T-helper 17 cell (primary cell): ENCODE data around the gene MRAS. TPM values are rescaled to one million over a fixed set of nuclear protein-coding genes. Genes with fewer than 3 reads are reported as not detected.

Experiments used
- ATAC-seq: fragments of 150-1000 bp; cut with Tn5 transposase; 2 replicates; pipeline ENCODE4 v1.10.0; 2021; ENCODE audit warnings: mild to moderate bottlenecking, moderate library complexity
- DNase-seq, 3 donors: peaks; one replicate each; pipeline versions ENCODE4 v3.0.0 to v3.0.0-alpha.2; 2020 to 2021
- H3K9me3 ChIP-seq: one replicate; pipeline ENCODE4 v1.7.0; 2013; ENCODE audit warnings: low read length, mild to moderate bottlenecking; ENCODE audit not compliant: control insufficient read depth, poor library complexity, severe bottlenecking
- H3K27ac Mint-ChIP-seq: one replicate; pipeline ENCODE4 v1.8.0; 2022; ENCODE audit warnings: mild to moderate bottlenecking, moderate library complexity, mixed read lengths
- H3K27me3 Mint-ChIP-seq: one replicate; pipeline ENCODE4 v1.8.0; 2022; ENCODE audit warnings: mixed read lengths
- H3K36me3 Mint-ChIP-seq: one replicate; pipeline ENCODE4 v1.8.0; 2022; ENCODE audit warnings: low read depth, mixed read lengths
- H3K4me1 Mint-ChIP-seq: one replicate; pipeline ENCODE4 v1.8.0; 2022; ENCODE audit warnings: mild to moderate bottlenecking, mixed read lengths
- H3K4me3 Mint-ChIP-seq: one replicate; pipeline ENCODE4 v1.8.0; 2022; ENCODE audit warnings: mild to moderate bottlenecking, moderate library complexity, mixed read lengths
- total RNA-seq, 4 donors: library from RNA in 2 of 4; stranded (reverse) in 2 of 4; gene quantifications; one replicate each; pipeline ENCODE4 v1.2.3 and lab custom pipeline; 2022 to 2026

Gene MRAS
- total RNA-seq, 2 donors from 2014 or later, result 0.13 to 1.6 TPM

DNA sequence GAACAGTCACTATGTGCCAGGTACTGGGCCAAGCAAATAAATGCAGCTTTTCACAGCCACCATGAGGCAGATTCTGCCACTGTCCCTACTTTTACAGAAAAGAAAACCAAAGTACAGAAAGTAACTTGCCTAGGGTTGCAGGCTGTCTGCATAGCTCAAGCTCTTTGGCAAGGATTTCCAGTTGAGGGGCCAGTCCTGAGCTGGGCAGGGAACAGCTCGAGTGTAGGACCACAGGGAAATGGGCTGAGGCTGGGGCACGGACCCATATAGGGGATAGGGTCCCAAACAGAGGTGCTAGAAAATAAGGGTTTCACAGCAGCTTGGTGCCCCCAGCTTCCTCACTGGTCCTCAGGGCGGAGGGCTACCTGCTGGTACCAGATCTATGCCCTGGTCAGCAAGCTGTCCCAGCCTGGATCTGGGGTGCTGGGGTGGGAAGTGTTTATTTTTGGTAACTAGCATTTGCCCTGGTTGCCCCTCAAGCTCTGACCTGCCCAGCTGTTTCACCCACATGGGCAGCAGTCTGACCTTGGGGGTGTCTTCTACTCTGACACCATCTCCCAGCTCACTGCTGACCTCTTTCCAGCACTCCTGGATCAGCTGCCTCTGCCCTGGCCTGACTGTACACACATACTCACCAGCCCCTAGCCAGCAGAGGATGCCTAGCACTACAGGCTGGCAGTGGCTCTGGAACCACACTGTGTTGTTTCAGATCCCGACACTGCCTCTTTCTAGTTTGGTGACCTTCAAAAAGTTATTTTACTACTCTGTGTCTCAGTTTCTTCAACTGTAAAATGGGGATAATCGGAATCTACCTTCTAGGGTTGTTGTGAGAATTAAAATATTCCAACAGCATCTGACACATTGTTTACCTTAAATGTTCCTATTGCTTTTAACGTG is 16.2 kb downstream of the MRAS start:
- no peaks in the 10 kb centered on the region for H3K36me3 Mint-ChIP-seq
- no peak overlapping the region for H3K4me3 Mint-ChIP-seq
- peaks cover 5% of the 10 kb centered on the region for H3K4me1 Mint-ChIP-seq
- DNase-seq (no peak), ATAC-seq (no peak)
- H3K27ac Mint-ChIP-seq, result no peak overlapping the region
- peaks cover 37% of the 10 kb centered on the region for H3K27me3 Mint-ChIP-seq
- H3K9me3 ChIP-seq, result no peaks in the 10 kb centered on the region

DNA sequence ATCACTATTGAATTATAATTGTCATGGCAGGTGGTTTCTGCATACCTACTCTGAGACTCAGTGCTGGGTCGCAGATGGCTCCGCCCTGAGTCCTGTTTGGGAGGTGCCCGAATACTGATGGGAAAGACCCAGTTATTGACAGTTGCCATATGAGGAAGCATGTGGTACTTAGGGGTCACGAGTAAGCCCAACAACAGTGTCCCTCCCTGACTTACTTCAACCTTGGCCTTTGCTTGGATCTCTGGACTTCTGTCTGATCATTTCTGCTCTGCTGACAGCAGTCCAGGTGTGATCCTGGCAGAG is 16.8 kb downstream of the MRAS start:
- no peak overlapping the region for H3K4me3 Mint-ChIP-seq
- no peaks in the 10 kb centered on the region for H3K36me3 Mint-ChIP-seq
- no peaks in the 10 kb centered on the region for H3K9me3 ChIP-seq
- no peak for ATAC-seq
- DNase-seq, result no peak
- H3K27ac Mint-ChIP-seq, result no peak overlapping the region
- H3K27me3 Mint-ChIP-seq, result peaks cover 37% of the 10 kb centered on the region
- H3K4me1 Mint-ChIP-seq, result peaks cover 5% of the 10 kb centered on the region

GRCh38 chr3:138366006-138366759 is 17.8 kb downstream of the MRAS start:
- no peaks in the 10 kb centered on the region for H3K9me3 ChIP-seq
- Mint-ChIP-seq H3K36me3 (no peaks in the 10 kb centered on the region), H3K27me3 (peaks cover 33% of the 10 kb centered on the region), H3K4me1 (peaks cover 3% of the 10 kb centered on the region), H3K27ac (no peak overlapping the region), H3K4me3 (no peak overlapping the region)
- DNase-seq, result no peak
- no peak for ATAC-seq

DNA sequence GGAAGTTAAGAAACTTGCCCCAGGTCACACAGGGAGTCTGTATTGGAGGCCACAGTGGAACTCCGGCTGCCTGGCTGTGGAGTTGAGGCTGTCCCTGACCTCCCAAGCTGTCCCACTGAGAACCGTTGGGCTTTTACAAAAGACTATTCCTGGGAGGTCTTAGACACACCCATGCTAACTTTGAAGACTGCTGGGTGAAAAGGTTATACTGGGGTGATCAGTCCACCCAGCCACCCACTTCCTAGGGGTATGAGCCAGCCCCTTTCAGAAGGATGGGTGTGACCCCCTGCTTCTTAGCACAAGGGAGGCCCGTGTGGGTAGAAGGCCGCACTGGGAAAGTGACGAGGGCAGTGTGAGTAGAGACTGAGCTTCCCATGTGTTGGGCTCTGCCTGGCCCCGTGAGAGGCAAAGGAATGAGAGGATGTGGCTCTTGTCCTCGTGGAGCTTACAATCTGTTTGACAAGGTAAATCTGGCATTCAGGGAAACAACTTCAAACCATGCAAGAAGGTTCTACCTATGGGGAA is 19.0 kb downstream of the MRAS start:
- DNase-seq, result no peak
- no peaks in the 10 kb centered on the region for H3K9me3 ChIP-seq
- Mint-ChIP-seq H3K4me1 (peaks cover 3% of the 10 kb centered on the region), H3K36me3 (peaks cover 2% of the 10 kb centered on the region), H3K27me3 (peaks cover 39% of the 10 kb centered on the region), H3K27ac (no peak overlapping the region), H3K4me3 (no peak overlapping the region)
- no peak for ATAC-seq

- Mint-ChIP-seq H3K27ac (peak overlapping the region; percentile 27), H3K4me1 (peaks cover under 1% of the 10 kb centered on the region), H3K4me3 (no peak overlapping the region), H3K27me3 (peaks cover 37% of the 10 kb centered on the region), H3K36me3 (peaks cover 2% of the 10 kb centered on the region)
- H3K9me3 ChIP-seq, result no peaks in the 10 kb centered on the region
- ATAC-seq (no peak), DNase-seq (no peak)
These were observed 19.5 kb downstream of the MRAS start for GRCh38 chr3:138367911-138368310.

GRCh38 chr3:138369151-138369900 is 20.9 kb downstream of the MRAS start:
- ATAC-seq (no peak), DNase-seq (no peak)
- Mint-ChIP-seq H3K4me3 (no peak overlapping the region), H3K4me1 (no peaks in the 10 kb centered on the region), H3K36me3 (peaks cover 2% of the 10 kb centered on the region), H3K27ac (no peak overlapping the region), H3K27me3 (peaks cover 32% of the 10 kb centered on the region)
- H3K9me3 ChIP-seq, result no peaks in the 10 kb centered on the region

GRCh38 chr3:138370321-138370720 is 21.9 kb downstream of the MRAS start:
- Mint-ChIP-seq H3K27me3 (peaks cover 24% of the 10 kb centered on the region), H3K27ac (no peak overlapping the region), H3K4me3 (no peak overlapping the region), H3K36me3 (peaks cover 2% of the 10 kb centered on the region), H3K4me1 (no peaks in the 10 kb centered on the region)
- no peaks in the 10 kb centered on the region for H3K9me3 ChIP-seq
- no peak for ATAC-seq
- DNase-seq, result no peak

- no peaks in the 10 kb centered on the region for H3K9me3 ChIP-seq
- DNase-seq (no peak), ATAC-seq (peak; percentile 36)
- Mint-ChIP-seq H3K27me3 (peaks cover 19% of the 10 kb centered on the region), H3K36me3 (peaks cover 5% of the 10 kb centered on the region), H3K4me3 (no peak overlapping the region), H3K4me1 (no peaks in the 10 kb centered on the region), H3K27ac (no peak overlapping the region)
These were observed 22.9 kb downstream of the MRAS start for GRCh38 chr3:138371070-138371965.

- H3K4me1 Mint-ChIP-seq, result no peaks in the 10 kb centered on the region
These were observed 24.8 kb downstream of the MRAS start for GRCh38 chr3:138373087-138373735.

DNA sequence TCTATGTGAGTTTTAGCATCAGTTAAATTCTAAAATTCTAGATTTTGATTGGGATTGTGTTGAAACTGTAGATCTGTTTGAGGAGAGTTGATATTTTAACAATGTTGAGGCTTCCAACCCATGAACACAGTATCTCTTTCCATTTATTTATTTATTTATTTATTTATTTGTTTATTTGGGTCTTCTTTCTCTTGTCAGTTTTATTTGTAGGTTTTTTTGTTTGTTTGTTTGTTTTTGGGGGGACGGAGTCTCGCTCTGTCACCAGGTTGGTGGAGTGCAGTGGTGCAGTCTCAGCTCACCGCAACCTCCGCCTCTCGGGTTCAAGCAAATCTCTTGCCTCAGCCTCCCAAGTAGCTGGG is 25.3 kb downstream of the MRAS start:
- no peak overlapping the region for H3K27ac Mint-ChIP-seq
- DNase-seq (no peak), ATAC-seq (no peak)
- H3K4me3 Mint-ChIP-seq, result no peak overlapping the region
- H3K4me1 Mint-ChIP-seq, result peaks cover 3% of the 10 kb centered on the region
- H3K9me3 ChIP-seq, result no peaks in the 10 kb centered on the region
- H3K36me3 Mint-ChIP-seq, result peaks cover 5% of the 10 kb centered on the region
- H3K27me3 Mint-ChIP-seq, result peaks cover 20% of the 10 kb centered on the region

More at GRCh38 chr3:138373087-138373735, 24.8 kb downstream of the MRAS start:
- H3K36me3 Mint-ChIP-seq, result peaks cover 5% of the 10 kb centered on the region
- DNase-seq (no peak), ATAC-seq (no peak)
- no peaks in the 10 kb centered on the region for H3K9me3 ChIP-seq
- H3K27me3 Mint-ChIP-seq, result peaks cover 15% of the 10 kb centered on the region
- H3K4me3 Mint-ChIP-seq, result no peak overlapping the region
- no peak overlapping the region for H3K27ac Mint-ChIP-seq

GRCh38 chr3:138374573-138375134 is 26.3 kb downstream of the MRAS start:
- Mint-ChIP-seq H3K4me1 (peaks cover 3% of the 10 kb centered on the region), H3K36me3 (peaks cover 5% of the 10 kb centered on the region), H3K4me3 (no peak overlapping the region), H3K27ac (no peak overlapping the region), H3K27me3 (peaks cover 17% of the 10 kb centered on the region)
- no peaks in the 10 kb centered on the region for H3K9me3 ChIP-seq
- DNase-seq (no peak), ATAC-seq (no peak)

DNA sequence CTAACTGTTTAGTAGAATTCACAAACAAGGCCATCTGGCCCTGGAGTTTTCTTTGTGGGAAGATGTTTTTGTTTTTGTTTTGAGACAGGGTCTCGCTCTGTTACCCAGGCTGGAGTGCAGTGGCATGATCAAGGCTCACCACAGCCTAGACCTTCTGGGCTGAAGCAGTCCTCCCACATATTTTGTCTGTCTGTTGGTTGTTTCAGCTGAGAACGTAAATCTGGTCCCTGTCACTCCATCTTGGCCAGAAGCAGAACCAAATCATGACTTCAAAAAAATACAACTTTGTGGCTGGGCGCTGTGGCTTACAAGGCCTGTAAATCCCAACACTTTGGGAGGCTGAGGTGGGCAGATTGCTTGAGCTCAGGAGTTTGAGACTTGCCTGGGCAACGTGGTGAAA is 27.1 kb downstream of the MRAS start:
- Mint-ChIP-seq H3K27me3 (peaks cover 17% of the 10 kb centered on the region), H3K4me3 (no peak overlapping the region), H3K4me1 (peaks cover 3% of the 10 kb centered on the region), H3K36me3 (peaks cover 5% of the 10 kb centered on the region), H3K27ac (no peak overlapping the region)
- ATAC-seq, result no peak
- no peak for DNase-seq
- no peaks in the 10 kb centered on the region for H3K9me3 ChIP-seq
